NCI-H1417 (cell line): Measurements from ENCODE around the gene KRT79.

Experiments
- DNase-seq, 3 experiments: peaks; one replicate each; lab custom pipeline; 2025; lab: John Stamatoyannopoulos, UW

The KRT79 gene

GRCh38 chr12:52835271-52836041 lies 1.3 kb upstream of the KRT79 start:
- no peak for DNase-seq

DNA sequence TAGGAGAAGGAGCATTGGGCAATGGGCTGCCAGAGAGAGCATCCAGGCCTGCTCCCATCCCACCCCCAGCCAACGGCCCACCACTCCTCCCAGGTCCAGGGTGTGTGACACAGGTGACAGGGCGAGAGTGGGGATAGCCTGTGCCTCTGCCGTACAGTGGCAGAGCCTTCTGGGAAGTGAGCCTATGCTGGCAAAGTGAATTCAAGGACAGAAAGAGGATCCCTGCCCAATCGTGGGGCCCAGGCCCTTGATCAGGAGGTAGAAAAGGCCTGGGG lies 553 bp upstream of the KRT79 start:
- DNase-seq: no peak

DNA sequence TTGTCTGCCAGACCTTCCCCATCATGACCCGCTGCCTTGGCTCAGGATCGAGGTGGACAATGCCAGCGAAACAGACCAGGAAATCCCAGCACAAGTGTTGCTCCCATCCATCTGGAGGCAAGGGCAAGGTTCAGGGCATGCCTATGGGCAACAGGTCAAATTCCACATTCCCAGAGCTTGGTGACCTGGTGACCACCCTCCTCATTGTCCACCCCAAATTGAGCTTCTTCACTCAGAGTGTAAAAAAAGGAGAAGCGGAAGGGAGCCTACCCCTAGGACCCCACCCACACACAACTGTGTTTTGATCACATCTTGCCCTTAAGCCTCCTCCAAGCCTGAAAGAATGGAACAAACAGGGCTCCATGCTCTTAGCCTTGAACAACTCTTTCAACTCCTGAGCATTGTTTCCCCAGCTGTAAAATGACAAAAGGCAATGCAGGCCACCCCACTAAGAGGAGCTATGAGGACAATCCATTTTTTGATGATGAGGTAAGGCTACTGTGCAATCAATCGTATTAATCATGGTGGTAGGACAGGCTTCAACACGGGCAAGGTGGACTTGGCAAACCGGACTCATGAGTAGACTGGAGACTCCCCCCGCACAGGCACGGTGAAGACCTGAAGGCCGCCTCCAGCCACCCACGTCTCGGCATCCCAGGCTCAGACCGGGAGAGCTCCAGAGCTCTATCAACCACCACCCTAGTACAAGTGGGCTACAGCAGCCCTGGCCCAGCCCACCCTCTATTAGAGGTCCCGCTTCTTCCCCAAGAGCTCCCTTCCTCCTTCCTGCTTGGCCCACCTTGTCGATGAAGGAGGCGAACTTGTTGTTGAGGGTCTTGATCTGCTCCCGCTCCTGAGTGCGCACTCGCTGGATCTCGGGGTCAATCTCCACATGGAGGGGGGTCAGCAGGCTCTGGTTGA lies 866 bp downstream of the KRT79 start:
- DNase-seq: no peak

GRCh38 chr12:52832451-52832850 lies 1.7 kb downstream of the KRT79 start:
- no peak for DNase-seq

- DNase-seq: no peak
These were observed 2.9 kb downstream of the KRT79 start for GRCh38 chr12:52831251-52831650.

DNA sequence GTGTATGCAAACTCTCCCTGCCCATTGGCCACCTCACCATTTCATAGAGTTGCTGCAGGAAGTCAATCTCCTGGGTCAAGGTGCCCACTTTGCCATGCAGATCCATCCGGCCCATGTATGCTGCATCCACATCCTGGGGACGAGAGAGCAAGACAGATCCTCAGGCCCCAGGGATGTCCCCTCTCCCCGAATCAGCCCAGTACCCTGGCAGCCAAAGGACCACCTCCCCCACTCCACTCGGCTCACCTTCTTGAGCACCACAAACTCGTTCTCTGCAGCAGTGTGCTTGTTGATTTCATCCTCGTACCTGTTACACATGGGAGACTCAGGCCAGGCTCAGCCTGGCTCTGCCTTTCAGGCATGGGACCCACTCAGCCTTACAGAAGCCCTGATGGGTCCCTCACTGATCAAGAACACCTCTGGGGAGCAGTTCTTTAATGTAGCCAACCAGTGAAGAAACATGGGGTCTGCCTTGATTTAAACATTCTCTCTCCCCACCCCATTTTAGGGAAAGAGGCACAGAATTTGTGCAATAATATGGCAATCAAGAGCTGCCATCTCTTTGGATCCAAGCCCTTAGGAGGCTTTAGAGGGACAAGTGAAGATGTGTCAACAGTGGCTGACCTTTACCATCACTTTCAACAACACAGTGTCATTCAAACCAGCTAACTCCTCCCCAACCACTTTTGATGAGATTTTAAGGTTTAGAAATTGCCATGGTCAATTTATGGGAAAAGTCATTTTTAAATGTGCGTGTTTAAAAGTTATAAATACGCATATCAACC lies 3.9 kb downstream of the KRT79 start:
- no peak for DNase-seq

- no peak for DNase-seq
These were observed 5.5 kb downstream of the KRT79 start for GRCh38 chr12:52828591-52829021.

DNA sequence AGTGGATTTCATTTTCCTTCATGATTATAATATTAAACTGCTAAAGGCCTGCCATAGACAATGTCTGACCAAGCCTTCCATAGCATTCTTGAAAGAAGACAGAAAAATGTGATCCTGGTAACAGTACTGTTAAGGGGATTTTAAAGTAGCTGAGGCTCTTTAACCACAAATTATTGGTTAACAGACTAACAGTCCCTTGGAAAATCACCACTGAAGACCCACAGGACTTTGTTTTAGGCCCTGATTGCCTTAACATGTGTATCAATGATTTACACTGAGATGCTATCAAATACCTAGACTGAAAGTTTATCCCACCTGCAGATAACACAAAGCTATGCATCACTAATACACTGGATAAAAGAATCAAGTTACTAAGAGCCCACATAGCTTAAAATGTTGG lies 6.0 kb downstream of the KRT79 start:
- DNase-seq: no peak

GRCh38 chr12:52827499-52828090 lies 6.5 kb downstream of the KRT79 start:
- DNase-seq: no peak

- DNase-seq: no peak
These were observed 7.3 kb downstream of the KRT79 start for GRCh38 chr12:52826611-52827498.

DNA sequence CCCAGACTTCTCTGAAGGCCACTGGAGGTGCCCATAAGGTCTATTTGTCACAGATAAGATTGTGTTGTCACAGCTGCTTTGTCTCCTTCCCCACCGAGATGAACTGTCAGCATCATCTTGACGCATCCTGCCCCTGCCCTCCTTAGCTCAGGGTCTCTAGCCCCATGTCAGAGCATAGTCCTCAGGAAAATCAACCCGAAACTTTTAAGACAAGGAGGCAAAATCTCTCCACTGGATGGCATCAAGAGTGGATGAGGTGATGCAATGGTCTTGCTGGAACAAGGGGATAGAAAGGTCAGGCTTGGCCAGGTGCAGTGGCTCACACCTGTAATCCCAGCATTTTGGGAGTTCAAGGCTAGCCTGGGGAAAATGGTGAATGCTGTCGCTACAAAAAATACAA lies 8.2 kb downstream of the KRT79 start:
- DNase-seq: no peak

DNA sequence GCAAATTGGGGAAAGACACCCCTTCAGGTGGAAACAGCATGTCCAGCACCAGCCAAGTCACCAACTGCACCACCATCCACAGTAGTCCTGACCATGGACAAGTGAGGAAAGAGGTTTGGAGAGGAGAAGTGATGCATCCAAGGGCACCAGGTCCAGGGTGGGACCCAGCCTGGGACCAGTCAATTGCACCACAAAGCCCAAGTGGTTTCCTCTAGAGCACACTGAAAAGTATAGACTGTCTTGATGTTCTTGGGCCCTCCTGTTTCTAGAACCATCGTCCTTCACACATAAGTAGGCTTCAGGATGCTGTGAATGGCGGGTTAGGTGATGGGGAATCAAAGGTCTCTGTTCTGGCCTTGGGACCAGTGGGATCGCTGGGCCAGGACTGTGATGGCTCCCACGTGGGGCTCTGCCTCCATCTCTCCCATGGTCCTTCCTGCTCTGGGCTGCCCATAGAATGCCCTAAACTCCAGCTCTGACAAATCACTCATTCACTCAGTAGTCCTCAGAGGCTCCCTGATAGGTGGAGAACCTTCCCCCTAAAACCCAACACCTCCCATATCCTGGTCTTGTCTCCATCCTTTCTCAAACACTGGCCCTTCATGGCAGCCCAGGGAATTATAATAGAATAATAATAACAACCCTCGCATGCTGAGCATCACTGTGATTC lies 9.2 kb downstream of the KRT79 start:
- no peak for DNase-seq

DNA sequence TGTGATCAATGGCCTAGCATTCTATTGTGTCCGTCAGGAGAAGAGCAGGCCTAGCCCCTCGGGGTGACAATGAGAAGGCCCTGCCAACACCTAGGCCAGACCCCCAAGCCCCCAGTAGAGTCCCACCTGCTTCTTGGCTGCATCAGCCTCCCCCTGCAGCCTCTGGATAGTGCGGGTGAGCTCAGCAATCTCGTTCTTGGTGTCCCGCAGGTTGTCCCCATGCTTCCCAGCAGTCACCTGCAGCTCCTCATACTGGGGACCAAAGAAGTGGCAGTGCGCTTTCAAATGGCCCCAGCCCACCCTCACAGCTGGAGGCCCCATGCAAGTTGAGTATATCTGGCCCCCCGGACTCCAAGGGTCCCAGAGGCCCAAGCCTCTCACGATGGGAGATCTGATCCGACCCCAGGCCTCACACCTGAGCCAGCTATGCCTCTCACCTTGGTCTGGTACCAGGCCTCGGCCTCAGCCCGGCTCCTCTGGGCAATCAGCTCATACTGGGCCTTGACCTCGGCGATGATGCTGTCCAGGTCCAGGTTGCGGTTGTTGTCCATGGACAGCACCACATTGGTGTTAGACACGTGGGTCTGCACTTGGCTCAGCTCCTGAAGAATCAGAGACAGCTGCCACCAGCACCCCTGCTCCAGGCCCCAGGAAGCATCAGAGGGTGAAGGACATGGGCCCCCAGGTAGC lies 10.2 kb downstream of the KRT79 start:
- DNase-seq: no peak

- DNase-seq: no peak
These were observed 11.2 kb downstream of the KRT79 start for GRCh38 chr12:52822771-52823510.

DNA sequence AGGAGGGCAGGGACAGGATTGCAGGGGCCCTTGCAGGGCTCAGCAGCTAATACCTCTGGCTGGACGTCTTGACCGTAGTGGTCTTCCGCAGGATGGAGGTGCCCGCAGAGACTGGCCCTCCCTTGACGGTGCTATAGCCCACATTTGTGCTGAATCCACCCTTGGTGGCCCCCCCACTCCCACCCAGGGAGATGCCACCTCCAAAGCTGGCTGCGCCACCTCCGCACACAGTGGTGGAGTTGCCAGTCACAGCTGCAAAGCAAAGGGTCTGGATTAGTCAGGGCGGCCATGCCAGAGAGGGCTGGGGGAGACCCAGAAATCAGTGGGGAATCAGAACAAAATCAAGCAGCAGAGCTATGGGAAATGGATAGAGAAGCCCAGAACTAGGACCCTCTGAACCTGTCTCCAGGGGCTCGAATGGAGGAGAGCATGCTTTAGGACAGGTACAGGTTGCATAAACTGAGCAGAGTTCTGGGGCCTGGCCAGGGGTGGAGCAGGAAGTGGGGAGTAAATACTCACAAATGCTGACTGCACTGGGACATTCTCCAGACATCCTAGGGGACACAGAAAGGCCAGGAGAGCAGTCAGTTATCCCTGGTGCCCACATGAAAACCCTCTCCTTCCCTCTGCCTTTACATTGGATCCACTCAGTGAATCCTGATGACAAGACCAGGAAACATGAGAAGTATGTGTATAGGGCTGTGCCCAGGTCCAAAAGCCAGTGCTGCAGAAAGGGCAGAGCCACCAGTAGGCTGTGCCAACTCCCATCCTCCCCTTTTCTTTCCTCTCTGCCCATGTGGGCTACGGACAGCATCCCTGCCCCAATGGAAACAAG lies 12.1 kb downstream of the KRT79 start:
- DNase-seq: no peak

DNA sequence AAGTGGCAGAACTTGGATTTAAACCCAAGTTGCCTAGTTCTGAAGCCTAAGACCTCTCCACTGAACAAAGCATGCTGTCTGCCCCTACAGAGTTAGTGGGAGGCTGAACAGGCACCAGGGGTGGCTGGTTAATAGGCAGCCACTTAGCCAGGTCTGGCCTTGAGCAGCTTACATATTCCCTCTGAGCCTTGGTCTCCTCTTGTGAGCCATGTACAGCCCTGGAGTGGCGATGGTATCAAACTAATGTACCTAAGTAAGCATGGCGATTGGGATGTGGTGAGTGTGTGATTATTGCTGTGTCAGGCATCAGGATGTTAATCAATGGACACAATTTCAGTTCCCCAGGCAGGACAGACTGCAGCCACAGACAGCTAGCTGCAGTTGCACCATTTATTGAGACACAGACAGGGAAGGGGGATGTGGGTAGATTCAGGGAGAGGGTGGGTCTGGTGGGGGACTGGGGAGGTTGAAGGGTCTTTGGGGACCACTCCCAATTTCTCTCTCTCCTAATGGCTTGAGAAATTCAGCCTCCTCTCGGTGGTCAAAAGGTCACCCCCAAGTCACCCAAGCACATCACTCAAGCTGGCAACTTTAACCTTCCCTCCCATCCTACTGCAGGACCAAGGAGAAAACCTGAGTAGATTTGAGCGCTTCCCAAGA lies 12.9 kb downstream of the KRT79 start:
- no peak for DNase-seq

DNA sequence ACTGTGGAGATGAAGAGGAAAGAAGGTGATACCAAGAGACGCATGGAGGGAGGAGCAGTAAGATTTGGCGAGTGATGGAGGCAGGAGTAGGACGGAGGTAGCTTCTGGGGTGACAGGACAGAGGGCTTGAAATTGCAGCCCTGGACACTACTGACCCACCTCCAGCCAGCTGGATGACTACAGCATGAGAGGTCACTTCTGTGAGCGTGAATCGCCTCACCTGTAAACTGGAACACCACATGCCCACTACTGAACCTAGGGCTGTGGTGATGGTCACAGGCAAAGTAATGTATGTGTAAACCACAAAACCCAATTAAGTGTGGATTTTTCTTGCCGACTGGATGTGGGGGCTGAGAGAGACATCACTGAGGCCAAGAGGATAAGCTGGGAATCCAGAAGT lies 13.6 kb downstream of the KRT79 start:
- no peak for DNase-seq
